MCF 10A (cell line): Measurements from ENCODE around the gene STON1. TPM values are rescaled to one million over a fixed set of nuclear protein-coding genes. Genes with fewer than 3 reads are reported as not detected.

ENCODE experiments used
- BruUV-seq: library from RNA; stranded (reverse); fragments of 400-500 nt; replicated peaks from 2 replicates; lab custom pipeline; 2021; lab: Mats Ljungman, UMichigan
- CTCF ChIA-PET: fragments of 300-600 bp; sonication (Branson Sonifier 250); formaldehyde crosslinking; extraction: SDS; loops from one replicate; lab custom pipeline; 2021; ENCODE audit warnings: antibody characterized with exemption, inconsistent platforms; lab: Yijun Ruan, JAX
- POLR2A ChIA-PET: fragments of 300-600, 350-650 bp; sonication (Branson Sonifier 250); formaldehyde crosslinking; extraction: SDS; loops from one replicate; lab custom pipeline; 2020; ENCODE audit warnings: antibody characterized with exemption, inconsistent platforms; lab: Yijun Ruan, JAX
- DNase-seq: peaks from one replicate; pipeline ENCODE4 v3.0.0-alpha.2; 2018; ENCODE audit not compliant: unreplicated experiment
- H3K27ac Mint-ChIP-seq: one replicate; pipeline ENCODE4 v1.8.0; 2022; ENCODE audit warnings: mild to moderate bottlenecking, low read depth, mixed read lengths; ENCODE audit not compliant: unreplicated experiment
- H3K27me3 Mint-ChIP-seq: one replicate; pipeline ENCODE4 v1.8.0; 2022; ENCODE audit warnings: mixed read lengths; ENCODE audit not compliant: insufficient read depth, unreplicated experiment
- H3K36me3 Mint-ChIP-seq: one replicate; pipeline ENCODE4 v1.8.0; 2022; ENCODE audit warnings: mild to moderate bottlenecking, moderate library complexity, mixed read lengths; ENCODE audit not compliant: insufficient read depth, unreplicated experiment
- H3K4me1 Mint-ChIP-seq: one replicate; pipeline ENCODE4 v1.8.0; 2022; ENCODE audit warnings: mixed read lengths; ENCODE audit not compliant: insufficient read depth, unreplicated experiment
- H3K4me3 Mint-ChIP-seq: one replicate; pipeline ENCODE4 v1.8.0; 2022; ENCODE audit warnings: mild to moderate bottlenecking, moderate library complexity, mixed read lengths; ENCODE audit not compliant: unreplicated experiment
- H3K9me3 Mint-ChIP-seq: one replicate; pipeline ENCODE4 v1.8.0; 2022; ENCODE audit warnings: mixed read lengths; ENCODE audit not compliant: unreplicated experiment
- intact Hi-C: fragments of 100-400 bp; cut with micrococcal nuclease; formaldehyde crosslinking; loops from 2 replicates; pipeline ENCODE4 v1.14.1; 2022
- total RNA-seq: library from RNA; stranded (reverse); gene quantifications from 2 replicates; pipeline ENCODE4 v1.2.3, GENCODE V29; 2022
- TF ChIP-seq, protein P1 (sequence below): fragments of 200-600 bp; IDR thresholded peaks from one replicate; pipeline ENCODE4 v1.8.0; 2022; ENCODE audit warnings: antibody characterized with exemption, mild to moderate bottlenecking; ENCODE audit not compliant: unreplicated experiment

STON1 gene
- total RNA-seq, 1 experiment from 2014 or later, result 0.23 TPM

DNA sequence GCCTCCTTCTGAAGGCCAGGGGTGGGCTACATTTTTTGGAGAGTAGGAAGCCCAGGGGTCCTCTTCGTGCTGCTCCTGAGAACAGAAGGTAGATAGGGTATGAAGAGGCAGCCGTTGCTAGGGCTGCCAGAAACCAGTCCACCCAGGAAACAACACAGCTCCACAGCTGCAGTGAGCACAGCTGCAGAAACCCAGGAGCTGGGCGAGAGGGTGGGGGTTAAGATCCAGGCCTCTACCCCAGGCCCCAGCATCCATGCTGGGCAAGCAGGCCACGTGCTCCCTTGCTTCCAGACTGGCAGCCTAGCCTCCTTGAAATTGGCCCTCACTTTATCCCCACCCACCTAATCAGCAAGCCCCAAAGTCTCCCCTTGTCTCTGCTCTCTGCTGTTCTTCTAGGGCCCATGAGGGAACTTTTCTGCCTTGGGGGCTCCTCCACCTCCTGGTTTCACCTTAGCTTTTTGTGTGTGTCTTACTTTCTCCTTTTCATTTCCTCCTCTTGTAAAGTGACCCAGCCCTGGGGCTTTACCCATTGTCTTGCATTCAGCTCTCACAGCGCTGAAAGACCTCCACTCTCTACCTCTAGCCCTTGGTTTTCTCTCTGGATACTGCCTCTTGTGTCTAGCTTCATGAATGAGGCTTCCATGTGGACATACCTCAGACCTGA is 30.7 kb downstream of the STON1 start:
- no peaks in the 10 kb centered on the region for H3K9me3 Mint-ChIP-seq
- H3K36me3 Mint-ChIP-seq, result no peaks in the 10 kb centered on the region
- no peaks in the 10 kb centered on the region for H3K4me1 Mint-ChIP-seq
- no TSS peak for BruUV-seq
- ChIA-PET POLR2A (no interaction called here), CTCF (interaction anchor here (0.7 to 1.8 kb wide), 2 partner anchors 28 to 443 kb away, joined by 3 to 4 read pairs; no protein-coding TSS in a partner anchor)
- TF ChIP-seq, protein P1, sequence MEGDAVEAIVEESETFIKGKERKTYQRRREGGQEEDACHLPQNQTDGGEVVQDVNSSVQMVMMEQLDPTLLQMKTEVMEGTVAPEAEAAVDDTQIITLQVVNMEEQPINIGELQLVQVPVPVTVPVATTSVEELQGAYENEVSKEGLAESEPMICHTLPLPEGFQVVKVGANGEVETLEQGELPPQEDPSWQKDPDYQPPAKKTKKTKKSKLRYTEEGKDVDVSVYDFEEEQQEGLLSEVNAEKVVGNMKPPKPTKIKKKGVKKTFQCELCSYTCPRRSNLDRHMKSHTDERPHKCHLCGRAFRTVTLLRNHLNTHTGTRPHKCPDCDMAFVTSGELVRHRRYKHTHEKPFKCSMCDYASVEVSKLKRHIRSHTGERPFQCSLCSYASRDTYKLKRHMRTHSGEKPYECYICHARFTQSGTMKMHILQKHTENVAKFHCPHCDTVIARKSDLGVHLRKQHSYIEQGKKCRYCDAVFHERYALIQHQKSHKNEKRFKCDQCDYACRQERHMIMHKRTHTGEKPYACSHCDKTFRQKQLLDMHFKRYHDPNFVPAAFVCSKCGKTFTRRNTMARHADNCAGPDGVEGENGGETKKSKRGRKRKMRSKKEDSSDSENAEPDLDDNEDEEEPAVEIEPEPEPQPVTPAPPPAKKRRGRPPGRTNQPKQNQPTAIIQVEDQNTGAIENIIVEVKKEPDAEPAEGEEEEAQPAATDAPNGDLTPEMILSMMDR, result no peak
- no peak overlapping the region for H3K27ac Mint-ChIP-seq
- intact Hi-C loops, result no loop called here
- H3K4me3 Mint-ChIP-seq, result no peak overlapping the region
- no peaks in the 10 kb centered on the region for H3K27me3 Mint-ChIP-seq
- DNase-seq, result no peak

DNA sequence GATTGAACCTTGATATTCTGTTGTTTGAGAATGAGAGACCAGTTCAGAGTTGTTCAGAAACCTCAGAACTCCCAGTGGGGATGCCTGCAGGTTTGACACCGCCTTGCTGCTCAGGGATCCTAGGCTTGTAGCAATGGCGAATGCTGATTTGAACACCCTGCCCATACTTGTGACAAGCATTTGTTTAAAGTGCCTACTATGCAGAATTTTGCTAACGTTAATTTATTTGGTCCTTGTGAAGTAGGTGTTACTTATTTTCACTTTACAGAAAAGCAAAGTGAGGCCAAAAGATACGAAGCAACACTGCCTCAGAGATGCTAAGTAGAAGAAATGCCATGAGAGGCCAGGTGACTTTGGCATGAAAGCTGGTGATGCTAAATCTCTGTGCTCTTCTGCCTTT is 32.3 kb downstream of the STON1 start:
- intact Hi-C loops, result no loop called here
- BruUV-seq, result no TSS peak
- H3K27me3 Mint-ChIP-seq, result no peaks in the 10 kb centered on the region
- CTCF ChIA-PET, result interaction anchor here (0.6 to 1.4 kb wide), 2 partner anchors 14 to 26 kb away, joined by 4 to 7 read pairs; no protein-coding TSS in a partner anchor
- H3K27ac Mint-ChIP-seq, result no peak overlapping the region
- H3K4me1 Mint-ChIP-seq, result no peaks in the 10 kb centered on the region
- H3K36me3 Mint-ChIP-seq, result no peaks in the 10 kb centered on the region
- POLR2A ChIA-PET, result no interaction called here
- TF ChIP-seq, protein P1, result no peak
- no peak overlapping the region for H3K4me3 Mint-ChIP-seq
- DNase-seq, result no peak
- no peaks in the 10 kb centered on the region for H3K9me3 Mint-ChIP-seq

DNA sequence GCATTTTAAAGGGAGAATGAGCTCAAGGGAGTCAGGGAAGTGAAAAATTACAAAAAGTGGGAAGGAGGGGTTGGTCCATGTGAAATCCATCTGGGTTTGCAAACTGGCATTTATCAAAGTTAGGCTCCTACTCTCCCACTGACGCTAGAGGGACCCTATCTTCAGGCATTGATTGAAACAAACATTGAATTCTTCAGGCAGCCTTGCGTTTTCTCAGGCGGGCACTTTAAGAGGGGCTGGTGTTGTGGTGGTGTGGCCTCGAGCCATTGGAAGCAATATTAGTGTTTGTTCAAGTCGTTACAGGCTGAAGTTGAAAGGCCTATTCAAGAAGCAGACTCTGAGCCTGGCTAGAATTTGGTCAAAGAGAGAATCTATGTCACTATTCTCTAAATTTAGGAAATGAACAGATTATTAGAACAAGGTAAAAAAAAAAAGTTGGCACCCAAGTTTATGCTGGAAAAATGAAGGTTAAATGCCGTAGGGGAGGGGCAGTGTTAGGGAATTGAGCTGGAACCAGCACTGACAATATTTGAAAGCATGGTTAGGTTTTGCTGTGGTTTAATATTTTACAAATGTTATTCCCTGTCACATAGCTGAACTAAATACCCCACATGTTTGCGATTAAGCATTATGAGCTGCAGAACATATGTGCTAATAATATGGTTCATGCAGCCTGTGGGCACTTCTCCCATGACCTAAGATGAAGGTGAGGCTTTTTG is 36.8 kb downstream of the STON1 start:
- BruUV-seq, result no TSS peak
- Mint-ChIP-seq H3K4me3 (no peak overlapping the region), H3K9me3 (peaks cover 4% of the 10 kb centered on the region), H3K36me3 (no peaks in the 10 kb centered on the region), H3K27ac (no peak overlapping the region), H3K4me1 (no peaks in the 10 kb centered on the region), H3K27me3 (no peaks in the 10 kb centered on the region)
- ChIA-PET CTCF (interaction anchor here (0.5 to 0.9 kb wide), 7 partner anchors 68 to 1578 kb away, joined by 3 to 6 read pairs (median 3); no protein-coding TSS in a partner anchor), POLR2A (no interaction called here)
- TF ChIP-seq, protein P1, result no peak
- DNase-seq, result no peak
- intact Hi-C loops, result no loop called here

DNA sequence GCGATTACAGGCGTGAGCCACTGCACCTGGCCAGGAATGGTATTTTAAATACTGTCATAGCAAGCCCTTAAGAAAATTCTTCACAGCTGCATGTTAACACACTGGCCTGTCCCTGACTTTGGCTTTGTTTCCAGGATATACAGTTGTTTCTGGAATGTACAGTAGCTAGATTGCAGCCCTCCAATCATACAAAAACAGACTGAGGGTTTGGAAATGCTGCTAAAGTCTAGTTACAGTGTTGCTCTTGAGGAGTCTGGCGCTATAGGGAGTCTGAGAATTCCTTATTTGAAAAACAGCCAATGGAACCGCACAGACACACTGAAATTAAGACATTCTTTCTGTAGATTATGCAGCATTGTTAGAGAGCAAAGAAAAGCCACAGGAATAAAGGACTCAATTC is 37.7 kb downstream of the STON1 start:
- H3K36me3 Mint-ChIP-seq, result no peaks in the 10 kb centered on the region
- H3K4me1 Mint-ChIP-seq, result no peaks in the 10 kb centered on the region
- H3K27ac Mint-ChIP-seq, result no peak overlapping the region
- TF ChIP-seq, protein P1, result no peak
- ChIA-PET CTCF (interaction anchor here (0.6 to 1.5 kb wide), 5 partner anchors 21 to 1681 kb away, joined by 3 to 6 read pairs (median 3); no protein-coding TSS in a partner anchor), POLR2A (no interaction called here)
- no TSS peak for BruUV-seq
- no peak for DNase-seq
- no peak overlapping the region for H3K4me3 Mint-ChIP-seq
- no peaks in the 10 kb centered on the region for H3K27me3 Mint-ChIP-seq
- intact Hi-C loops, result no loop called here
- peaks cover 4% of the 10 kb centered on the region for H3K9me3 Mint-ChIP-seq
